HepG2 (cell line): ENCODE data around the gene COPZ1. TPM values are rescaled to one million over a fixed set of nuclear protein-coding genes. Genes with fewer than 3 reads are reported as not detected.
A peak's percentile ranks its signal among the peaks of the same experiment; 100 is the strongest.

Source experiments
- ARNT2 ChIP-seq: sonication (generic); formaldehyde crosslinking; IDR thresholded peaks from 2 replicates; pipeline ENCODE4 v1.8.0; 2022; ENCODE audit warnings: mild to moderate bottlenecking, low read depth, missing genetic modification reagents, moderate library complexity
- ATF2 ChIP-seq: sonication (generic); formaldehyde crosslinking; IDR thresholded peaks from 2 replicates; pipeline ENCODE4 v1.4.0; 2020; ENCODE audit warnings: missing genetic modification reagents
- HBP1 ChIP-seq: IDR thresholded peaks from 2 replicates; pipeline ENCODE4 v1.6.1; 2016; ENCODE audit warnings: low read depth, control low read depth
- HINFP ChIP-seq: sonication (generic); formaldehyde crosslinking; IDR thresholded peaks from 2 replicates; pipeline ENCODE4 v1.4.0; 2020; ENCODE audit warnings: low read depth, mild to moderate bottlenecking, missing genetic modification reagents
- KIAA2018 ChIP-seq: sonication (generic); formaldehyde crosslinking; IDR thresholded peaks from 2 replicates; pipeline ENCODE4 v1.5.0; 2020; ENCODE audit warnings: mild to moderate bottlenecking, missing genetic modification reagents, borderline replicate concordance
- KLF11 ChIP-seq: IDR thresholded peaks from 2 replicates; pipeline ENCODE4 v1.6.1; 2016; ENCODE audit warnings: missing compliant biosample characterization
- PLSCR1 ChIP-seq: sonication (generic); formaldehyde crosslinking; IDR thresholded peaks from 2 replicates; pipeline ENCODE4 v1.5.0; 2020; ENCODE audit warnings: missing genetic modification reagents, mild to moderate bottlenecking, borderline replicate concordance
- PREB ChIP-seq: sonication (generic); formaldehyde crosslinking; IDR thresholded peaks from 2 replicates; pipeline ENCODE4 v1.4.0; 2020; ENCODE audit warnings: missing genetic modification reagents
- SUZ12 ChIP-seq: fragments of 150-350 bp; IDR thresholded peaks from 2 replicates; pipeline ENCODE4 v1.6.1; 2014; ENCODE audit warnings: low read depth, low read length
- TFAP4 ChIP-seq: sonication (generic); IDR thresholded peaks from 2 replicates; pipeline ENCODE4 v1.6.1; 2016; ENCODE audit warnings: low read depth, borderline replicate concordance
- ZSCAN20 ChIP-seq: sonication (generic); formaldehyde crosslinking; IDR thresholded peaks from 2 replicates; pipeline ENCODE4 v1.4.0; 2020; ENCODE audit warnings: missing genetic modification reagents, mild to moderate bottlenecking, borderline replicate concordance
- polyA plus RNA-seq, 8 experiments: library from polyadenylated mRNA; depleted of rRNA in 3 of 8; stranded (reverse) in 7 of 8; unstranded in 1 of 8; fragments of >200 nt; fragmentation: Illumina TruSeq in 4 of 8; extraction: Trizol in 4 of 8; gene quantifications; 2 replicates each; pipeline versions ENCODE4 v1.2.1 to v1.2.3, GENCODE V29; 2011 to 2016; ENCODE audit warnings: low read depth in 4 of 8, missing spikeins in 1 of 8, mixed read lengths in 1 of 8; ENCODE audit not compliant: insufficient read depth in 1 of 8
- total RNA-seq, 5 experiments: library from RNA; depleted of rRNA; stranded (reverse); fragments of >200 nt; fragmentation: Illumina TruSeq; extraction: Trizol; gene quantifications; 2 replicates each; pipeline ENCODE4 v1.2.3, GENCODE V29; 2016; ENCODE audit warnings: low read depth in 1 of 5

Gene COPZ1
- total and polyA plus RNA-seq, 2 of the 13 experiments (the other 11 are each of a cell fraction or from before 2014, with no cell fraction given), result 125 to 184 TPM

GRCh38 chr12:54280468-54281260 is 44.3 kb upstream of the COPZ1 start, which contains the start of gene HNRNPA1 (continued):
- TF ChIP-seq PLSCR1 (CRISPR knock-in tag) (no peak), HINFP (no peak), ZSCAN20 (CRISPR knock-in tag) (no peak), HBP1 (CRISPR knock-in tag) (0 out of 2 replicates have a peak, but pooled peaks have one; percentile 52), TFAP4 (no peak), ARNT2 (CRISPR knock-in tag) (peak; percentile 67), PREB (0 out of 2 replicates have a peak, but pooled peaks have one; percentile 16), KIAA2018 (CRISPR knock-in tag) (no peak), KLF11 (CRISPR knock-in tag) (no peak; the same call in 1 of the 2 replicates), SUZ12 (no peak), ATF2 (CRISPR knock-in tag) (peak; percentile 37; the same call in 1 of the 2 replicates)
